Measurements from ENCODE around the gene SLC6A20. TPM values are rescaled to one million over a fixed set of nuclear protein-coding genes. Genes with fewer than 3 reads are reported as not detected.
"Not testable (repeated sequence)": the region's sequence is repeated elsewhere in the genome, so short reads cannot be mapped to it uniquely, and the experiment has no call there.

SLC6A20 gene
- total RNA-seq, 1 experiment from 2014 or later: not detected

GRCh38 chr3:45763303-45763675 lies 33.0 kb downstream of the SLC6A20 start:
- Histone ChIP-seq H3K27me3 (no peaks in the 10 kb centered on the region), H3K27ac (no peak overlapping the region), H3K4me1 (no peaks in the 10 kb centered on the region; the same call in 1 of the 2 replicates), H3K9me3 (replicated peaks) (no peaks in the 10 kb centered on the region), H3K36me3 (no peaks in the 10 kb centered on the region), H3K4me3 (no peak overlapping the region)
- no peak for DNase-seq

- Histone ChIP-seq H3K4me1 (no peaks in the 10 kb centered on the region; the same call in 1 of the 2 replicates), H3K27me3 (no peaks in the 10 kb centered on the region), H3K27ac (no peak overlapping the region), H3K9me3 (replicated peaks) (no peaks in the 10 kb centered on the region), H3K36me3 (no peaks in the 10 kb centered on the region), H3K4me3 (no peak overlapping the region)
- no peak for DNase-seq
These were observed 33.6 kb downstream of the SLC6A20 start for GRCh38 chr3:45762647-45763302.

DNA sequence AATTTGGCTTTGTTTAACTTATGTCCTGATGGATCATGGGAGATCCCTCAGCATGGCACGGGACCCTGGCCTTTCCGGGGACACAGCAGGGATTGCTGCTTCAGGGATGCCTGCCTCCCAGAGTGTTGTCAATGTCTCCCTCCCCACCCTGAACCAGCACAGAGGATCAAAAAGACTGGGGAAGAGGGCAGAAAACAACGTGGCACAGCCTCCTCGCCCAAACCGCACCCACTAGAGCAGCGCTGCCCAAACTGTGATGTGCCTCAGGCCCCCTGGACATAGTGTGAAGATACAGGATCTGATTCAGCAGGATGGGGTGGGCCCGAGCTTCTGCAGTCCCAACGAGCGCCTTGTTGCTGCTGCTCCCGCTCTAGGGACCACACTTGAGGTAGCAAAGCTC lies 34.5 kb downstream of the SLC6A20 start:
- no peaks in the 10 kb centered on the region for H3K9me3 ChIP-seq (replicated peaks)
- H3K27ac ChIP-seq: no peak overlapping the region
- no peak overlapping the region for H3K4me3 ChIP-seq
- DNase-seq: no peak
- no peaks in the 10 kb centered on the region; the same call in 1 of the 2 replicates for H3K4me1 ChIP-seq
- H3K36me3 ChIP-seq: no peaks in the 10 kb centered on the region
- no peaks in the 10 kb centered on the region for H3K27me3 ChIP-seq

- Histone ChIP-seq H3K9me3 (replicated peaks) (no peaks in the 10 kb centered on the region), H3K4me1 (no peaks in the 10 kb centered on the region; the same call in 1 of the 2 replicates), H3K27ac (no peak overlapping the region), H3K4me3 (no peak overlapping the region), H3K36me3 (no peaks in the 10 kb centered on the region), H3K27me3 (no peaks in the 10 kb centered on the region)
- DNase-seq: peak; percentile 63 to 74
These were observed 35.2 kb downstream of the SLC6A20 start for GRCh38 chr3:45760878-45761711.

DNA sequence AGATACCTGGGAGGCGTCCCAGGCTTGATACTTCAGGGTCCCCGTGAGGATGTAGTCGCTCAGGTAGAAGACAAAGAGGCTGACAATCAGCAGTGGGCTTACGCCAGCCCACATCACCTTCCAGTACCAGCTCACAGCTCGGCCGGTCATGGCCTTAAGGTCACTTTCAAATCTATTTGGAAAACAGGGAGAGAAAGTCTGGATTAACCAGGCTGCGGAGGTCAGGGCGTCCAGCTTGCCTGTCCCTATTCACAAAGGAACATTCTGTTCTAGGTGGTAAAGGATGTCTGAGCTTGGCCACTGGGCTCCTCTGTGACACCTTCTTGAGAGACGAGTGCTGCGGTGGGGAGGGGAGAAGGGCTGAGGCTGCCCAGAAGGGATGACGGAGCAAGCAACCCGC lies 36.5 kb downstream of the SLC6A20 start:
- no peaks in the 10 kb centered on the region for H3K36me3 ChIP-seq
- no peak overlapping the region for H3K4me3 ChIP-seq
- no peak for DNase-seq
- H3K27ac ChIP-seq: no peak overlapping the region
- no peaks in the 10 kb centered on the region; the same call in 1 of the 2 replicates for H3K4me1 ChIP-seq
- H3K27me3 ChIP-seq: no peaks in the 10 kb centered on the region
- H3K9me3 ChIP-seq (replicated peaks): no peaks in the 10 kb centered on the region

DNA sequence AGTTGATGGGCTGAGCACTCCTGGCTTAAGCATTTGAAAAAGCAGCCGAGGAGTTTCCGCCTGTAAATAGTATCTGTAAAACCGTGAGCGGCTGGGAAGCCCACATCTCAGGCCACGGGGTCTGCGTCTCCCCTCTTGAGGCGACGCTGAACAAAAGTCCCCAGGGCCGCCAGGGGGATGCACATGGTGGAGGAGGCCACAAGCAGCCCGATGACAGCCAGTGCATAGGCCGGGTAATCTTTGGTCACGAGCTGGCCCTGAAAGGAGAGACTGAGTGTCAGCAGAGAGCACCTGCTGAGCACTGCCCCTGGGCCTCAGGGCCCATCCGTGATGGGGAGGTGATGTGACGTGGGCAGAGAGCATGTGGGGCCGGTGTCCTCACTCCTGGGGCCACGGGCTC lies 37.5 kb downstream of the SLC6A20 start:
- Histone ChIP-seq H3K27me3 (no peaks in the 10 kb centered on the region), H3K4me1 (no peaks in the 10 kb centered on the region; the same call in 1 of the 2 replicates), H3K36me3 (no peaks in the 10 kb centered on the region), H3K27ac (no peak overlapping the region), H3K4me3 (no peak overlapping the region), H3K9me3 (replicated peaks) (no peaks in the 10 kb centered on the region)
- no peak for DNase-seq

DNA sequence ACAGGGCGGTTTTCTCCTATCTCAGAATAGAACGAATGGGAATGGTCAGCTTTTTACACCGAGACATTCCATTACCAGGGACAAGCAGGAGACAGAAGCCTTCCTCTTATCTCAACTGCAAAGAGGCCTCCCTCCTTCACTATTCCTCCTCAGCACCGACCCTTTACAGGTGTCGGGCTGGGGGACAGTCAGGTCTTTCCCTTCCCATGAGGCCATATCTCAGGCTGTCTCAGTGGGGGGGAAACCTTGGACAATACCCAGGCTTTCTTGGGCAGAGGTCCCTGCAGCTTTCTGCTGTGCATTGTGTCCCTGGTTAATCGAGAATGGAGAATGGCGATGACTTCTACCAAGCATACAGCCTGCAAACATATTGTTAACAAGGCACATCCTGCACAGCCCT lies 39.2 kb downstream of the SLC6A20 start:
- not testable (repeated sequence) for H3K27me3 ChIP-seq; H3K4me1 ChIP-seq; H3K9me3 ChIP-seq (replicated peaks); H3K27ac ChIP-seq; H3K4me3 ChIP-seq; H3K36me3 ChIP-seq; DNase-seq

DNA sequence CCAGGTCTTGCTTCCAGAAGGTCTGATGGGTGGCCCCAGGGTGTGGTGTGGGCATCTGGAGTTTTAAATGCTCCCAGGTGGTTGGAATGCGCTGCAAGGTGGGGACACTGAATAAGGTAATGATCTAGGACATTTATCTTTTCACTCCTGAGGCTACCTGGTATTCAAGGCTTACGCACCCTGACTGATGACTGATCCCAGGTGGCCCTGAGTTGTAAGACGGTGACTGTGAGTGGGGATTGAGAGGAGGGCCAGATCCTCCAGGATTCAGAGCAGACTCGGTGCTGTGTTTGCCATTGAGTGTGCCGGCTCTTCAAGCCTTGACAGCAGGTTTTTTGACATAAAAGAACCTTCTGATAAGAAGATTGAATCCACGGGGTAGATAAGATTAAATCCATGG lies 40.3 kb downstream of the SLC6A20 start:
- no peak overlapping the region for H3K4me3 ChIP-seq
- H3K4me1 ChIP-seq: no peaks in the 10 kb centered on the region; the same call in 1 of the 2 replicates
- no peaks in the 10 kb centered on the region for H3K36me3 ChIP-seq
- no peak overlapping the region for H3K27ac ChIP-seq
- no peaks in the 10 kb centered on the region for H3K27me3 ChIP-seq
- no peak for DNase-seq
- H3K9me3 ChIP-seq (replicated peaks): no peaks in the 10 kb centered on the region

DNA sequence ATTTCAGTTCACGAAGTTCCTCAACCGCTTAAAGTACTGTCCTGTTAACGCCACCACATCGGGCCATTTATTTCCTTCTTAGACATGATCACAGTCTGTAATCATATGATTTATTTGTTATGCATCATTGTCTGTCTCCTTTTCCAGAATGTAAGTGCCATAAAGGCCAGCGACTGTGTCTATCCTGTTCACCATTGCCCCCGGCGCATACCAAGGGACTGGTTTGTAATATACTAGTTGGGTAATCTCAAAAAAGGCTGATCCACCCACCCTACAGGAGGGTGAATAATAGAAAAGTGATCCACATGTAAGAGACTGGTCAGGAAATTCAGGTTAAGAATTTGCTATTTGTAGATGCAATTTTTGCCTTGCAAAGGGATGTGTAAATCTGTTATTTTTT lies 41.9 kb downstream of the SLC6A20 start:
- Histone ChIP-seq H3K9me3 (replicated peaks) (no peaks in the 10 kb centered on the region), H3K27me3 (no peaks in the 10 kb centered on the region), H3K4me3 (no peak overlapping the region), H3K4me1 (no peaks in the 10 kb centered on the region), H3K27ac (no peak overlapping the region), H3K36me3 (no peaks in the 10 kb centered on the region)
- no peak for DNase-seq

DNA sequence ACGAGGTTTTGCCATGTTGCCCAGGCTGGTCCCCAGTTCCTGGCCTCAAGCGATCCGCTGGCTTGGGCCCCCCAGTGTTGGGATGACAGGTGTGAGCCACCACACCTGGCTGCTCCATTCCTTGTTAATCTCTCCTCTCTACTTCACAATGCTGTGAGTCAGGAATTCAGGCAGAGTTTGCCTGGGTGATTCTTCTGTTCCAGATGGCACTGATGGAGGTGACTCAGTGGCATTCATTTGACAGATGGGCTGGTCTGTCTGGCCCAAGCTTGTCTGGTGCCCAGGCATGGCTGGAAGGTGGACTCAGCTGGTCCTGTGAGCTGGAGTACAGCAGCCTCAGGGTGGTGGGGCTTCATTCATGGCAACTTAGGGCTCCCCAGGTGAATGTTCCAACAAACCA lies 43.2 kb downstream of the SLC6A20 start:
- DNase-seq: no peak
- Histone ChIP-seq H3K4me3 (no peak overlapping the region), H3K27me3 (no peaks in the 10 kb centered on the region), H3K4me1 (no peaks in the 10 kb centered on the region), H3K27ac (no peak overlapping the region), H3K9me3 (replicated peaks) (no peaks in the 10 kb centered on the region), H3K36me3 (no peaks in the 10 kb centered on the region)

DNA sequence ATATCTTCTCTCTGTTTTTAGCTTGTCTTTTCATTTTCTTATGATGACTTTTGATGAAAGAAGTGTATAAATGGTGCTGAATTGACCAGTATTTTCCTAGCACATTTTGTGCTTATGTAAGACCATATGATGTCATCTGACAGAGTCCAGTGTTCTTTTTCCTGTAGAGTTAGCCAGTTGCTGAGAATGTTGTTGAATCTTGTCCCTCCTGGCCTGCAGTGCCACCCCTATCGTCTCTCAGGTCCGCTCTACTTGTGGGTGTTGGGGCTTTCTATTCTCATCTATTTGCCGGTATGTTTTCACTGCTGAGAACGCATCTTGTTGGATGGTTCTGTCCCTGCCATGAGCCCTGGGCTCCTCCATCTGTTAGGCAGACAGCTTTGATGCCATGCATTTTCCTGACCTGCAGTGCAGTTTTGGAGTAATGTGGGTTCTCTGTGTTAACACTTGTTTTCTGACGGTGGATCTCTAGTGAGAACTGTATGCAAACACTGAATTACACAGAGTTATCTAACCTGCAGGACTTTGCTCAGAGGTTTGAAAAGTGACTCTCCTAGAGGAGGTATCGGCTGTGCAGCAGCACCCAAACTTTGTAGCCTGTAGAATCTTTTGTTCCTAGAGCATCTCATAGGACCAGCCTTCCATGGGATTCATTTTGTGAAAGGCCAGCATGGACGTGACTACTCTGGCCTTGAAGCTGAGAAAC lies 44.6 kb downstream of the SLC6A20 start:
- H3K27me3 ChIP-seq: no peaks in the 10 kb centered on the region
- H3K36me3 ChIP-seq: no peaks in the 10 kb centered on the region
- no peak overlapping the region for H3K27ac ChIP-seq
- H3K9me3 ChIP-seq (replicated peaks): no peaks in the 10 kb centered on the region
- DNase-seq: no peak
- H3K4me1 ChIP-seq: no peaks in the 10 kb centered on the region
- no peak overlapping the region for H3K4me3 ChIP-seq

DNA sequence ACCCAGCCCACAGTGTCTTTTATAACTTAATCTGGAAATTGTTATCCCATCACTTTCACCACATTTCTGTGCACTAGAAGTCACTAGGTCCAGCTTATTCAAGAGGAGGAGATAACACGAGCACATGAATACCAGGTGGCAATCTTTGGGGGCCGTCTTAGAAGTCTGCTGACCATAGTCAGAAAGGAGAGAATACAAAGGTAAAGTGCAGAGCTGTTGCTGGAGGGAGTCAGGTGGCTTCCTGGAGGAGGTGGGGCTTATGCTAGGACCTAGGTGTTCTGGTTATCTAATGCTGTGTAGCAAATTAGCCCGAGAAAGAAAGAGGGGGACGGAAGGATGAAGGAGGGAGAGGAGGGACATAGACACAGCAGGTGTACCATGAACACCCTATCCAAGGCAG lies 46.5 kb downstream of the SLC6A20 start:
- DNase-seq: no peak
- no peak overlapping the region for H3K27ac ChIP-seq
- H3K9me3 ChIP-seq (replicated peaks): no peaks in the 10 kb centered on the region
- H3K4me3 ChIP-seq: no peak overlapping the region
- H3K36me3 ChIP-seq: no peaks in the 10 kb centered on the region
- H3K27me3 ChIP-seq: no peaks in the 10 kb centered on the region
- no peaks in the 10 kb centered on the region for H3K4me1 ChIP-seq

DNA sequence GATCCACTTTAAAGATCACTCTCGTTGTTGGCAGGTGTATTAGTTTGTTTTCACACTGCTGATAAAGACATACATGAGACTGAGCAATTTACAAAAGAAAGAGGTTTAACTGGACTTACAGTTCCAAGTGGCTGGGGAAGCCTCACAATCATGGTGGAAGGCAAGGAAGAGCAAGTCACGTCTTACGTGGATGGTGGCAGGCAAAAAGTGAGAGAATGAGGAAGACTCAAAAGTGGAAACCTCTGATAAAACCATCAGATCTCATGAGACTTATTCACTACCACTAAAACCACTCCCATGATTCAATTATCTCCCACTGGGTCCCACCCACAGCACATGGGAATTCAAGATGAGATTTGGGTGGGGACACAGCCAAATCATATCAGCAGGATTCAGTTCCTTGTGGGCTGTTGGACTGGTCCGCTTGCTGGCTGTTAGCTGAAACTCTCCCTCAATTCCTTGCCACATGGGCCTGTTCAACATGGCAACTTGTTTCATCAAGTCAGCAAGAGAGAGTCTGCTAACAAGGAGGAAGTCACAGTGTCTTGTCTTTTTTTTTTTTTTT lies 47.2 kb downstream of the SLC6A20 start:
- H3K9me3 ChIP-seq (replicated peaks); H3K36me3 ChIP-seq; H3K27ac ChIP-seq; DNase-seq; H3K4me3 ChIP-seq; H3K27me3 ChIP-seq; H3K4me1 ChIP-seq: not testable (repeated sequence)

DNA sequence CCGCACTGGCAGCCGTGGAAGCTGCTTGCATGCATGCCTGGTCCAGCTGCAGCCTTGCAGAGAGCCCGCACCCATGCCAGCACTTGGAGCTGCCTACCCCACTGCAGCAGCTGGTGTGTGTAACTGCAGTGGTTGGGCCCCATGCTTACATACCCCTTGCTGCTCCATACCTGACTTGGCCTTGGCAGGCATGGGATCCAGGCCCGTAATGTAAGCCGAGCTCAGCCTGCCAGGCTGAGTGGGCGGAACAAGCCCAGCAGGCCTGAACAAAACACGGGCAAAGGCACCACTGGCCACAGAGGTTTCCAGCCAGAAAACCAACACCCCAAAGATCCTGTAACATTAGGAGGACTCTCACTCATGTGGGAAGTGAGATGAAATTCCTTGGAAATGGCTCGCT lies 48.3 kb downstream of the SLC6A20 start:
- Histone ChIP-seq H3K27ac (no peak overlapping the region), H3K4me1 (no peaks in the 10 kb centered on the region), H3K27me3 (no peaks in the 10 kb centered on the region), H3K36me3 (no peaks in the 10 kb centered on the region), H3K4me3 (no peak overlapping the region), H3K9me3 (replicated peaks) (no peaks in the 10 kb centered on the region)
- DNase-seq: peak in 1 of 2 experiments; percentile 11

Data from SJCRH30 (cell line).